Immature natural killer cell (primary cell): ENCODE results near the gene ULBP2. TPM values are rescaled to one million over a fixed set of nuclear protein-coding genes. Genes with fewer than 3 reads are reported as not detected.
"Not testable (repeated sequence)": the region's sequence is repeated elsewhere in the genome, so short reads cannot be mapped to it uniquely, and the experiment has no call there.

ENCODE experiments used
- DNase-seq, 3 donors: peaks; one replicate each; pipeline ENCODE4 v3.0.0; 2022; ENCODE audit warnings: mixed read lengths in 1 of 3
- H3K27ac Mint-ChIP-seq, 6 donors: one replicate each; pipeline ENCODE4 v1.8.0; 2020; ENCODE audit warnings: mixed read lengths in 6 of 6, mild to moderate bottlenecking in 5 of 6, inconsistent platforms in 4 of 6, moderate library complexity in 3 of 6
- H3K27me3 Mint-ChIP-seq, 3 donors: one replicate each; pipeline ENCODE4 v1.8.0; 2020 to 2021; ENCODE audit warnings: low read depth in 3 of 3, mild to moderate bottlenecking in 3 of 3, mixed read lengths in 3 of 3, moderate library complexity in 3 of 3, inconsistent platforms in 1 of 3
- H3K36me3 Mint-ChIP-seq, 3 donors: one replicate each; pipeline ENCODE4 v1.8.0; 2020; ENCODE audit warnings: mixed read lengths in 3 of 3, inconsistent platforms in 2 of 3, mild to moderate bottlenecking in 2 of 3
- H3K4me1 Mint-ChIP-seq, 2 donors: one replicate each; pipeline ENCODE4 v1.8.0; 2020; ENCODE audit warnings: inconsistent platforms in 2 of 2, mild to moderate bottlenecking in 2 of 2, mixed read lengths in 2 of 2, moderate library complexity in 1 of 2
- H3K4me3 Mint-ChIP-seq, 5 donors: one replicate each; pipeline ENCODE4 v1.8.0; 2020; ENCODE audit warnings: mild to moderate bottlenecking in 5 of 5, mixed read lengths in 5 of 5, inconsistent platforms in 3 of 5, moderate library complexity in 3 of 5
- H3K9me3 Mint-ChIP-seq, 6 donors: one replicate each; pipeline ENCODE4 v1.8.0; 2020; ENCODE audit warnings: mild to moderate bottlenecking in 6 of 6, mixed read lengths in 6 of 6, inconsistent platforms in 4 of 6, moderate library complexity in 3 of 6
- polyA plus RNA-seq, 3 donors: library from polyadenylated mRNA; unstranded; fragments of 300-500 nt; fragmentation: Illumina TruSeq; gene quantifications; one replicate each; pipeline ENCODE4 v1.2.3, GENCODE V29; 2021

ULBP2 gene
- polyA plus RNA-seq, 3 donors from 2014 or later, result 0.83 to 0.88 TPM; not detected in 1

DNA sequence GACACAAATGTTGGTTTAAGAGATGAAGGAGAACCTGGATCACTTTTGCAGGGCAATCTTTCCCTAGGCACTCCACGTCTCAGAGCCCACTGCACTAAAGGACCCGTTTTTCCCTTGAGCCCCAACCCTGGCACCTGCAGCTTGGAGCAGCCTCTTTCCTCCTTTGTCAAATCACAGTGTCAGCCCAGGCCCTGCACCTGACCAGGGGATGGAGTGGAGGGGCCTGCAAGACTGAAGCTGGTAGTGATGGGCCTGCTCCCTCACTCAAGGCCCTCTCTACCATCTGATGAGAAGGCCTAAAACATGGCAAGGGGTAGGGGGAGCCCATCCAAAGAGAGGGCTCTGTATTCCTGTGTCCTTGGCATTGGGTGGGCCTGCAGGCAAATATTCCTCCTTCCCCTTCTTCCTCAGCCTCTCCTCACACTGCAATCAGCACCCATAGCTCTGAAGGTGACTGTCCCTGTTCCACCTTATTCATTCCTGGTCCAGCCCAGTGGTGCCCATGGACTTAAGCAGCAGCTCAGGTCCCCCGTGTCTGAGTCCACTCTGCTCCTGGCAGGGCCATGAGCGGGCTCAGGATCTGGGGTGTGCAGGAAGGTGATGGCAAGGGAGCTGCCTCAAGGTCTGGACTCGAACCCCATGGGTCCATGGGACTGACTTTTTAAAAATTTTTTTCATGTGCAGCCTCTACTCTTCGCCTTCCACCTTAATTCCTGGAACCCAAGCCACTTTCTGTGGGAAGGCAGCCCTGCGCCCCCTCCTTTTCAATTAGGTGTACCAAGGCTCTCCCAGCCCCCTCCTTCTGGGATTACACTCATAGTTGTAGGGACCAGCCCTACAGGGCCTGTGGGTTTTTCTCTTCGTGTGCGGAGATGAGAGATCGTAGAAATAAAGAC, 25.6 kb upstream of the ULBP2 start:
- DNase-seq, result no peak
- peaks cover 6 to 26% (median 10%) of the 10 kb centered on the region in 3 donors for H3K27me3 Mint-ChIP-seq
- no peaks in the 10 kb centered on the region for H3K4me1 Mint-ChIP-seq
- H3K36me3 Mint-ChIP-seq, result no peaks in the 10 kb centered on the region
- peaks cover 0 to 2% (median 0%) of the 10 kb centered on the region in 6 donors for H3K9me3 Mint-ChIP-seq
- no peak overlapping the region for H3K4me3 Mint-ChIP-seq
- H3K27ac Mint-ChIP-seq, result no peak overlapping the region

- H3K27ac Mint-ChIP-seq, result no peak overlapping the region
- no peaks in the 10 kb centered on the region for H3K36me3 Mint-ChIP-seq
- peaks cover 0 to 2% (median 0%) of the 10 kb centered on the region in 6 donors for H3K9me3 Mint-ChIP-seq
- H3K4me3 Mint-ChIP-seq, result no peak overlapping the region
- H3K27me3 Mint-ChIP-seq, result peaks cover 8 to 23% (median 12%) of the 10 kb centered on the region in 3 donors
- no peak for DNase-seq
- H3K4me1 Mint-ChIP-seq, result peaks cover under 1 to 7% of the 10 kb centered on the region in 2 donors
Measured at GRCh38 chr6:149917679-149918078, 24.1 kb upstream of the ULBP2 start.

DNA sequence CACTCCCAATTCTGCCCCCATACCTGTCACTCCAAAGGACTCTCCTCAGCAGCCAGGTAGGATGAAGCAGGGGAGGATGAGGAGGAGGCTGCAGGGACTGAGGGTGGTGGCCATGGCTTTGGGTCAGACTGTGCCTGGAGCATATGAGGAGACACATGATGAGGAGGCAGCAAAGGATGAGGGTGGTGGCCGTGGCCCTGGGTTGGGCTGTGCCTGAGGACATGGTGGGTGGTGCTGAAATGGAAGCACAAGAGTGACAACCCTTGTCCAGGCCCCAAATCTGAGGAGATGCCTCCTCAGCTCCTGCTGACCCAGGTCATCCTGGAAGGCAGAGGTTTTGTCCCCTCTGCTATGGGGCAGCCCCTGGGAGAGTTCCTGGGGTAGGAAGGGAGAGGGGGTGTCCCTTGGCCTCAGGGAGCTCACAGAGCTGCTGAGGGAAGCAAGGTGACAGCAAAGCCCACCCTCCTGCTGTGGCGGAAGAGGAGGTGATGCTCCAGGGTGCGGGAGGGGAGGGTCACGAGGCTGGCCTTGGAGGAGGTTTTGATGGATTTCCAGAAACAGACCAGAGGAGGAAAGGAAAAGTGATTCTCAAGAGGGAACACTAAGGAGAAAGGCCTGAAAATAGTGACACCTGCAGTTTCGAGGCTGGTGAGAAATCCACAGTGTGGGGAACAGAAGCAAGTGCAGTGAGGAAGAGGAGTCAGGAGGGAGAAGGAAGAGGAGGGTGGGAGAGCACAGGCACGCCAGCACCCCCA, 23.5 kb upstream of the ULBP2 start:
- Mint-ChIP-seq H3K4me3 (no peak overlapping the region), H3K4me1 (peaks cover 7 to 13% of the 10 kb centered on the region in 2 donors), H3K9me3 (peaks cover 0 to 4% (median 0%) of the 10 kb centered on the region in 6 donors), H3K27me3 (peaks cover 10 to 27% (median 12%) of the 10 kb centered on the region in 3 donors), H3K36me3 (no peaks in the 10 kb centered on the region), H3K27ac (no peak overlapping the region)
- DNase-seq, result no peak

DNA sequence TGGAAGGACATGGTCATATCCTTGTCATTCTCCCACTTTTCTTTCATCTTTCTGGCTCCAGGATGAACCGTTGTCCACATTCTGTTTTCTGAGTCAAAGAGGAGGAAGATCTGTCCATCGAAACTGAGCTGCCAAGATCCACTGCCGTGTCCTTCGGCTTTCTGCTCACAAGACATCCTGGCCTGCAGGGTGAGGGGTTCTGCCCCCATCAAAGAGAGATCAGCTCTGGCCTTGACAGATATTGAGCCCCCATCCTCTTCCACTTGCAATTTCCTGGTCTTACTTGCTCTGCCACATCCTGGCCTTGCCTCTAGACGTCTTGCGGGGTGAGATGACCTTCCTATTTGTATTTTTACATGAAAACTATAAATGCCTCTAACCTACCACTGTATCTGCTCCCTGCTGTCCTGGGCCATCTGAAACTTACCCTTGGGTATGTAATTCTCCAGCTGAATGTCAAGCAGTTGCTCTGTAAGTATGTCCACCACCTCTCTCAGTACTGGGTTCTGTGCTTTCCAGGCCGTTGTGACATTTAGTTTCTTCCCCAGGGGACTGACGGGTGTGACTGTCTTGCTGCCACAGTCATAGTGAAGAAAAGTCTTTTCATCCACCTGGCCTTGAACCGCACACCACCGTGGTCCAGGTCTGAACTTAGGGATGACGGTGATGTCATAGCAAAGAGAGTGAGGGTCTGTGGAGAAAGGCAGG, 22.5 kb upstream of the ULBP2 start:
- H3K4me3 Mint-ChIP-seq, H3K27ac Mint-ChIP-seq, H3K36me3 Mint-ChIP-seq, H3K9me3 Mint-ChIP-seq, DNase-seq: not testable (repeated sequence)
- Mint-ChIP-seq H3K27me3 (peaks cover 11 to 34% (median 12%) of the 10 kb centered on the region in 3 donors), H3K4me1 (peaks cover 10 to 17% of the 10 kb centered on the region in 2 donors)

DNA sequence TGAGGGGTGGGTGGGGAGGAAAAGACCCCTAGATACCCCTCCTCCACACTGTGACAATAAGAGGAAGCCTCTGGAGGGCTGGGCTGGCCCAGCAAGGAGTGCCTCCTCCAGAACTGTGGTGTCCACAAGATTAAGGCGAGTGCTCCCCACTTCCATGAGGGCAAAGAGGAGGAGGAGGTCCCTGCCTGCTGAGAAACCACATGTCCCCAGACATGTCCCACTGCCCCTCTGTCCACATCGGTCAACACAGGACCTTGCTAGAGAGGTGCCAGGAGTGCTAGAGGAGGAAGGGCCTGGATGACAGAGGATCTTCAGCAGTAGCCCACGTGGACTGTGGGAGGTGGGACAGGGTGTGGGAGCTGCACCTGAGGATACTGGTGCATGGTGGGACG, 22.0 kb upstream of the ULBP2 start:
- no peak for DNase-seq
- Mint-ChIP-seq H3K27ac (no peak overlapping the region), H3K4me1 (peaks cover 10 to 17% of the 10 kb centered on the region in 2 donors), H3K27me3 (peaks cover 11 to 34% (median 12%) of the 10 kb centered on the region in 3 donors), H3K9me3 (peaks cover 0 to 4% (median 0%) of the 10 kb centered on the region in 6 donors), H3K4me3 (no peak overlapping the region), H3K36me3 (no peaks in the 10 kb centered on the region)

DNA sequence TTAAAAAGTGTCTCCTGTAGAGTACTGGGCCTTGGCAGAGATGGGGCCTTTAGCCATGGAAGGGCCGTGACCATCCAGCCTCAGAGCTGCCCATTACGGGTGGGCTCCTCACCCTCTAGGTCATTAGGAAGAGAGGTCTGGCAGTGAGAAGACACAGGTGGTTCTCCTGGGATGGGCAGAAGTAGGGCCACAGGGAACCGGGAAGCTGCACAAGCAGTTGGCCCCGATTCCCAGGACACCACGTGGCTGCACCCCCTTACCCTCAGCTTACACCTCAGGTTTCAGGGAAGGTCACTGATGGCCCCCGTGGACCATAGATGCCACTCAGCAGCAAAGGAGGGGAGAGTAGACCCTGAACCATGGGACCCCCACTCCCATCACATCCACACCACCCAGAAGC, 20.5 kb upstream of the ULBP2 start:
- no peaks in the 10 kb centered on the region for H3K36me3 Mint-ChIP-seq
- H3K9me3 Mint-ChIP-seq, result peaks cover 0 to 4% (median 0%) of the 10 kb centered on the region in 6 donors
- peaks cover 13 to 17% of the 10 kb centered on the region in 2 donors for H3K4me1 Mint-ChIP-seq
- no peak for DNase-seq
- no peak overlapping the region for H3K27ac Mint-ChIP-seq
- peaks cover 13 to 44% (median 19%) of the 10 kb centered on the region in 3 donors for H3K27me3 Mint-ChIP-seq
- H3K4me3 Mint-ChIP-seq, result peak overlapping the region in 1 of 5 donors; percentile 16

DNA sequence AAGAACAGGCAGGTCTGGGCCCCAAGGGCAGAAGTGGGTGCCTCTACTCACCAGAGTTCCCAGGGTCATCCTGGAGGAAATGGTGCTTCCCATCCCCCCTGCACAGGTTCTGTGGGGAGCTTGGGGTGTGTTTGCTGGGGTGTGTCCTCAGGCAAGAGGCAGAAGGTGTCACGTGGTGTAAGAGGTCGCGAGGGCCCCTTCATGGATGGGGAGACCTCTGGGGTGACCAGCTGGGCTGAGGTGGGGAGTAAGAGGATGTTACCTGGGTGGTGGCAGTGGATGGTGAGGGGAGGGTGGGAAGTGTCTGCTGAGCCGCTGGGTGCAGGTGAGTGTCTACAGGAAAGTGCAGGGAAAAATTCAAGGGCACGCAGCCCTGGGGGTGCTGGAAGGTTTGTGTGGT, 19.7 kb upstream of the ULBP2 start:
- H3K9me3 Mint-ChIP-seq, DNase-seq, H3K27ac Mint-ChIP-seq, H3K36me3 Mint-ChIP-seq: not testable (repeated sequence)
- Mint-ChIP-seq H3K4me3 (peak overlapping the region in 3 of 5 donors; percentile 18 to 65 (median 33)), H3K4me1 (peaks cover 16 to 17% of the 10 kb centered on the region in 2 donors), H3K27me3 (peaks cover 17 to 46% (median 20%) of the 10 kb centered on the region in 3 donors)

- H3K9me3 Mint-ChIP-seq, result peaks cover 0 to 4% (median 0%) of the 10 kb centered on the region in 6 donors
- H3K27ac Mint-ChIP-seq, result no peak within 1 kb of the TSS
- peak within 1 kb of the TSS; percentile 69 to 89 (median 79) for H3K4me3 Mint-ChIP-seq
- H3K4me1 Mint-ChIP-seq, result peaks cover 16 to 17% of the 10 kb centered on the region in 2 donors
- peak; percentile 57 to 66 (median 57) for DNase-seq
- H3K36me3 Mint-ChIP-seq, result no peaks in the 10 kb centered on the region
- peaks cover 19 to 53% (median 23%) of the 10 kb centered on the region in 3 donors for H3K27me3 Mint-ChIP-seq
Measured at GRCh38 chr6:149922642-149923326, 19.0 kb upstream of the ULBP2 start, which contains the start of gene RAET1G. RAET1G (minus strand) TSS chr6:149923121; CDS start chr6:149923010, 111 bp downstream.

DNA sequence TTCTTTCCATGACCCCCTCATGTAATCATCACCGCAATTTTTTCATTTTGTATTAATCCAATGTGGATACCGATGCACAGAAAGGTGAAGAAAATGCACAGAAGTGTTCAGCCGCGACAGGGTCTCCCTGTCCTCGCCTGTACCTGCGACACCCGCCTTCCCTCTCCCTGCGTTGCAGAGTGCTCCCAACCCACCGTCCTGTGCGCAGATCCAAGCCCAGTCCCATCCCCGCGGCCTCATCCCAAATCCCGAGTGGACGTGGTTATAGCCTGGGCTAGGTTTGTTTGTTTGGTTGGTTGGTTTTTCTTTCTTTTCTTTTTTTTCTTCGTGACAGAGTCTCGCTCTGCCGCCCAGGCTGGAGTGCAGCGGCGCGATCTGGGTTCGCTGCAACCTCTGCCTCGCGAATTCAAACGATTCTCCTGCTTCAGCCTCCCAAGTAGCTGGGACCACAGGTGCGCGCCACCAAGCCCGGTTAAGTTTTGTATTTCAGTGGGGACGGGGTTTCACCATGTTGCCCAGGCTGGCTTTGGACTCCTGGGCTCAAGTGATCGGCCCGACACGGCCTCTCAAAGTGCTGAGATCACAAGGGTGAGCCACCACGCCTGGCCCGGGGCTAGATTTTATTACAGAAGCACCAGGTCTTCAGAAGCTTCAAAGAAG, 18.4 kb upstream of the ULBP2 start:
- Mint-ChIP-seq H3K9me3 (peaks cover 0 to 4% (median 0%) of the 10 kb centered on the region in 6 donors), H3K36me3 (no peaks in the 10 kb centered on the region), H3K4me1 (peaks cover 16 to 17% of the 10 kb centered on the region in 2 donors), H3K27me3 (peaks cover 23 to 58% (median 25%) of the 10 kb centered on the region in 3 donors), H3K27ac (no peak overlapping the region), H3K4me3 (peak overlapping the region; percentile 69 to 89 (median 79))
- DNase-seq, result no peak

GRCh38 chr6:149924206-149924932, 17.4 kb upstream of the ULBP2 start:
- Mint-ChIP-seq H3K27me3 (peaks cover 23 to 60% (median 34%) of the 10 kb centered on the region in 3 donors), H3K9me3 (peaks cover 0 to 2% (median 0%) of the 10 kb centered on the region in 6 donors), H3K4me3 (peak overlapping the region in 4 of 5 donors; percentile 15 to 30 (median 26)), H3K4me1 (peaks cover 16 to 17% of the 10 kb centered on the region in 2 donors), H3K27ac (no peak overlapping the region), H3K36me3 (no peaks in the 10 kb centered on the region)
- DNase-seq, result no peak

DNA sequence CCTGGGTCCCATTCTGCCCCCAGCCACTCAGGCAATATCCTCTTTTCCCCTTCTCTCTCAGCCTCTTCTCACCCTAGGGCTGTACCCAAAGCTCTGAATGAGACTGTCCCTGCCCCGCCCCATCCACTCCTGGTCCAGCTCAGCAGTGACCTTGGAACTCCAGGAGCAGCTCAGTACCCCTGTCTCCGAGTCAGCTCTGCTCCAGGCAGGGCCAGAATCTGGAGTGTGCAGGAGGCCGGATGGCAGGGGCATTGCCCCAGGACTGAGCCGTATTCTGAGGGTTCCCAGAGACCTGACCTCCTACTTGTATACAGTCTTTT, 16.9 kb upstream of the ULBP2 start:
- peaks cover 16 to 17% of the 10 kb centered on the region in 2 donors for H3K4me1 Mint-ChIP-seq
- H3K9me3 Mint-ChIP-seq, result peaks cover 0 to 2% (median 0%) of the 10 kb centered on the region in 6 donors
- no peak for DNase-seq
- no peaks in the 10 kb centered on the region for H3K36me3 Mint-ChIP-seq
- H3K4me3 Mint-ChIP-seq, result no peak overlapping the region
- H3K27me3 Mint-ChIP-seq, result peaks cover 23 to 60% (median 37%) of the 10 kb centered on the region in 3 donors
- no peak overlapping the region for H3K27ac Mint-ChIP-seq
